Liver (tissue), 3 donors: ENCODE results near the gene MGME1.

Experiments
- CTCF ChIP-seq: fragments of 150-350 bp; IDR thresholded peaks from 2 replicates; pipeline ENCODE4 v1.5.1; 2017; ENCODE audit warnings: improper control_type of control experiment, low read depth, low read length; ENCODE audit not compliant: missing input control
- EGR1 ChIP-seq, 2 donors: IDR thresholded peaks; 2 replicates each; pipeline ENCODE4 v1.6.1; 2016 to 2018; ENCODE audit warnings: antibody characterized with exemption in 2 of 2, low read depth in 2 of 2
- GABPA ChIP-seq, 2 donors: IDR thresholded peaks in 1 of 2; conservative IDR thresholded peaks in 1 of 2; 2 replicates each; pipeline ENCODE4 v1.6.1; 2016; ENCODE audit warnings: antibody characterized with exemption in 2 of 2, mild to moderate bottlenecking in 1 of 2, moderate library complexity in 1 of 2
- HNF4A ChIP-seq, 2 donors: conservative IDR thresholded peaks; 2 replicates each; pipeline ENCODE4 v1.6.1; 2016; ENCODE audit warnings: antibody characterized with exemption in 2 of 2, mild to moderate bottlenecking in 2 of 2
- HNF4G ChIP-seq: IDR thresholded peaks from 2 replicates; pipeline ENCODE4 v1.6.1; 2016; ENCODE audit warnings: antibody characterized with exemption
- RAD21 ChIP-seq, 2 donors: IDR thresholded peaks; 2 replicates each; pipeline ENCODE4 v1.6.1; 2016; ENCODE audit warnings: antibody characterized with exemption in 2 of 2, mild to moderate bottlenecking in 2 of 2
- SP1 ChIP-seq: IDR thresholded peaks from 2 replicates; pipeline ENCODE4 v1.6.1; 2018; ENCODE audit warnings: antibody characterized with exemption, mild to moderate bottlenecking
- TAF1 ChIP-seq: conservative IDR thresholded peaks from 2 replicates; pipeline ENCODE4 v1.6.1; 2016; ENCODE audit warnings: antibody characterized with exemption, mild to moderate bottlenecking
- YY1 ChIP-seq: IDR thresholded peaks from 2 replicates; pipeline ENCODE4 v1.6.1; 2016; ENCODE audit warnings: antibody characterized with exemption, mild to moderate bottlenecking
- donor health status: healthy.
- donor health status: healthy.

GRCh38 chr20:18031888-18032509 lies 63.2 kb downstream of the MGME1 start:
- TF ChIP-seq TAF1: no peak
- TF ChIP-seq CTCF: no peak
- no peak for TF ChIP-seq EGR1 (IDR thresholded peaks at IDR 0.05; ENCODE audit: low read depth in 2 of 2)
- no peak for TF ChIP-seq YY1
- TF ChIP-seq RAD21 (IDR thresholded peaks at IDR 0.05): no peak
- TF ChIP-seq HNF4A (conservative IDR thresholded peaks at IDR 0.05): no peak
- TF ChIP-seq SP1: no peak
- no peak for TF ChIP-seq GABPA (IDR thresholded peaks at IDR 0.05 in 1 of 2, conservative IDR thresholded peaks at IDR 0.05 in 1 of 2)
- no peak for TF ChIP-seq HNF4G
